ENCODE data around the gene OR9I1. TPM values are rescaled to one million over a fixed set of nuclear protein-coding genes. Genes with fewer than 3 reads are reported as not detected.

Gene OR9I1
- total and polyA plus RNA-seq, 2 of the 13 experiments (the other 11 are each of a cell fraction or from before 2014, with no cell fraction given) = not detected

DNA sequence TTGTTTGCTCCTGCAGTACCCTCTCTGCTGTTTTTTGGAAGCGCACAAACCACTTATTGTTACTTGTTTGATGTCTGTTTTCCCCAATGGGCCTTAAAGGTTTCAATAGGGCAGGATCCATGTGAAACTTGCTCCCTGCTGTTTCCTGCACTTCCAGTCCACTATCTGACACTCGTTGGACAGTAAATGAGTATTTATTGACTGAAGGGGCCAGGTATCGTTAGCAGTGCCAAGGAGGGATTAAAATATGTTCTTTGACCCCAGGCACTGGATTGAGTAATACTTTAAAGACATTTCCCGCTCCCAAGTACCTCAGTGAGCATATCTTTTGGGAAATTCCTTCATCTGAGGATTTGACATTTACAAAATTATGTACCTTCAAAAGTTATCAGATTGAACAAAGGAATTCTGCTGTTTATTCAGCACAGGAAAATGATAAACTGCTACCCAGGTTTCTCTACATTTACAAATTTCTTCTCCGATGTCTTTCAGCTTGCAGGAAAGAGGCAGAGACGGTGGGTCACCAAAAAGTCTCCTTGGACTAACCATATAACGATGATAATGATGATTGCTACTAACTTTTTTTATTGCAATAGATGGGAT, 40.3 kb upstream of the OR9I1 start (continued):
- TF ChIP-seq, protein P1, sequence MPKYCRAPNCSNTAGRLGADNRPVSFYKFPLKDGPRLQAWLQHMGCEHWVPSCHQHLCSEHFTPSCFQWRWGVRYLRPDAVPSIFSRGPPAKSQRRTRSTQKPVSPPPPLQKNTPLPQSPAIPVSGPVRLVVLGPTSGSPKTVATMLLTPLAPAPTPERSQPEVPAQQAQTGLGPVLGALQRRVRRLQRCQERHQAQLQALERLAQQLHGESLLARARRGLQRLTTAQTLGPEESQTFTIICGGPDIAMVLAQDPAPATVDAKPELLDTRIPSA (CRISPR knock-in tag; IDR thresholded peaks at IDR 0.05; ENCODE audit: borderline replicate concordance) = no peak
- TF ChIP-seq ZNF3 (CRISPR knock-in tag; IDR thresholded peaks at IDR 0.05) (no peak), ZMAT3 (CRISPR knock-in tag; conservative IDR thresholded peaks at IDR 0.05) (no peak), ZFAT (CRISPR knock-in tag; conservative IDR thresholded peaks at IDR 0.05) (no peak), CENPT (CRISPR knock-in tag; IDR thresholded peaks at IDR 0.05; ENCODE audit: low read depth) (no peak), ADNP (CRISPR knock-in tag; IDR thresholded peaks at IDR 0.05) (no peak), TARDBP (CRISPR knock-in tag; IDR thresholded peaks at IDR 0.05) (peak; percentile 90), ZNF790 (CRISPR knock-in tag; IDR thresholded peaks at IDR 0.05; ENCODE audit: borderline replicate concordance) (no peak), ZKSCAN8 (CRISPR knock-in tag; IDR thresholded peaks at IDR 0.05; ENCODE audit: borderline replicate concordance) (0 out of 2 replicates have a peak, but pooled peaks have one; percentile 33), ZNF354B (CRISPR knock-in tag; IDR thresholded peaks at IDR 0.05) (no peak), NR2F2 (IDR thresholded peaks at IDR 0.05; ENCODE audit: borderline replicate concordance, low read depth) (peak; percentile 94), TAF1 (CRISPR knock-in tag; IDR thresholded peaks at IDR 0.05) (no peak), ZNF879 (CRISPR knock-in tag; IDR thresholded peaks at IDR 0.05) (no peak), RFX1 (IDR thresholded peaks at IDR 0.05) (no peak), KLF12 (CRISPR knock-in tag; IDR thresholded peaks at IDR 0.05; ENCODE audit: borderline replicate concordance) (no peak), MTF1 (CRISPR knock-in tag; IDR thresholded peaks at IDR 0.05) (no peak), ZC3H13 (CRISPR knock-in tag; IDR thresholded peaks at IDR 0.05) (no peak), THYN1 (CRISPR knock-in tag; IDR thresholded peaks at IDR 0.05; ENCODE audit: borderline replicate concordance, low read depth) (no peak), POLR2AphosphoS5 (IDR thresholded peaks at IDR 0.05; ENCODE audit: low read depth, low read length) (no peak), FIP1L1 (IDR thresholded peaks at IDR 0.05; ENCODE audit: borderline replicate concordance, insufficient read depth, low read depth, low read length) (no peak), SOX5 (CRISPR knock-in tag; IDR thresholded peaks at IDR 0.05; ENCODE audit: borderline replicate concordance) (peak; percentile 89), ZEB1 (IDR thresholded peaks at IDR 0.05; ENCODE audit: insufficient replicate concordance, low read depth) (peak; percentile 82), PTBP1 (IDR thresholded peaks at IDR 0.05; ENCODE audit: low read depth, low read length, poor library complexity, severe bottlenecking) (no peak), MBNL3 (CRISPR knock-in tag; conservative IDR thresholded peaks at IDR 0.05) (no peak), HDAC2 (CRISPR knock-in tag; IDR thresholded peaks at IDR 0.05) (peak; percentile 91)
- TF ChIP-seq, protein P2, sequence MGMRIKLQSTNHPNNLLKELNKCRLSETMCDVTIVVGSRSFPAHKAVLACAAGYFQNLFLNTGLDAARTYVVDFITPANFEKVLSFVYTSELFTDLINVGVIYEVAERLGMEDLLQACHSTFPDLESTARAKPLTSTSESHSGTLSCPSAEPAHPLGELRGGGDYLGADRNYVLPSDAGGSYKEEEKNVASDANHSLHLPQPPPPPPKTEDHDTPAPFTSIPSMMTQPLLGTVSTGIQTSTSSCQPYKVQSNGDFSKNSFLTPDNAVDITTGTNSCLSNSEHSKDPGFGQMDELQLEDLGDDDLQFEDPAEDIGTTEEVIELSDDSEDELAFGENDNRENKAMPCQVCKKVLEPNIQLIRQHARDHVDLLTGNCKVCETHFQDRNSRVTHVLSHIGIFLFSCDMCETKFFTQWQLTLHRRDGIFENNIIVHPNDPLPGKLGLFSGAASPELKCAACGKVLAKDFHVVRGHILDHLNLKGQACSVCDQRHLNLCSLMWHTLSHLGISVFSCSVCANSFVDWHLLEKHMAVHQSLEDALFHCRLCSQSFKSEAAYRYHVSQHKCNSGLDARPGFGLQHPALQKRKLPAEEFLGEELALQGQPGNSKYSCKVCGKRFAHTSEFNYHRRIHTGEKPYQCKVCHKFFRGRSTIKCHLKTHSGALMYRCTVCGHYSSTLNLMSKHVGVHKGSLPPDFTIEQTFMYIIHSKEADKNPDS (CRISPR knock-in tag; IDR thresholded peaks at IDR 0.05) = peak; percentile 99
- TF ChIP-seq, protein P3, sequence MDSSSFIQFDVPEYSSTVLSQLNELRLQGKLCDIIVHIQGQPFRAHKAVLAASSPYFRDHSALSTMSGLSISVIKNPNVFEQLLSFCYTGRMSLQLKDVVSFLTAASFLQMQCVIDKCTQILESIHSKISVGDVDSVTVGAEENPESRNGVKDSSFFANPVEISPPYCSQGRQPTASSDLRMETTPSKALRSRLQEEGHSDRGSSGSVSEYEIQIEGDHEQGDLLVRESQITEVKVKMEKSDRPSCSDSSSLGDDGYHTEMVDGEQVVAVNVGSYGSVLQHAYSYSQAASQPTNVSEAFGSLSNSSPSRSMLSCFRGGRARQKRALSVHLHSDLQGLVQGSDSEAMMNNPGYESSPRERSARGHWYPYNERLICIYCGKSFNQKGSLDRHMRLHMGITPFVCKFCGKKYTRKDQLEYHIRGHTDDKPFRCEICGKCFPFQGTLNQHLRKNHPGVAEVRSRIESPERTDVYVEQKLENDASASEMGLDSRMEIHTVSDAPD (CRISPR knock-in tag; IDR thresholded peaks at IDR 0.05) = no peak
- TF ChIP-seq, protein P4, sequence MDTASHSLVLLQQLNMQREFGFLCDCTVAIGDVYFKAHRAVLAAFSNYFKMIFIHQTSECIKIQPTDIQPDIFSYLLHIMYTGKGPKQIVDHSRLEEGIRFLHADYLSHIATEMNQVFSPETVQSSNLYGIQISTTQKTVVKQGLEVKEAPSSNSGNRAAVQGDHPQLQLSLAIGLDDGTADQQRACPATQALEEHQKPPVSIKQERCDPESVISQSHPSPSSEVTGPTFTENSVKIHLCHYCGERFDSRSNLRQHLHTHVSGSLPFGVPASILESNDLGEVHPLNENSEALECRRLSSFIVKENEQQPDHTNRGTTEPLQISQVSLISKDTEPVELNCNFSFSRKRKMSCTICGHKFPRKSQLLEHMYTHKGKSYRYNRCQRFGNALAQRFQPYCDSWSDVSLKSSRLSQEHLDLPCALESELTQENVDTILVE (CRISPR knock-in tag; IDR thresholded peaks at IDR 0.05) = peak; percentile 65; the same call in 1 of the 2 replicates
